Thoracic aorta (tissue), 2 donors: ENCODE measurements around the gene MLLT10. TPM values are rescaled to one million over a fixed set of nuclear protein-coding genes. Genes with fewer than 3 reads are reported as not detected.

Experiments
- ATAC-seq: fragments of 150-250 bp; one replicate; pipeline ENCODE4 v1.8.0; 2017; ENCODE audit warnings: low read depth; ENCODE audit not compliant: insufficient number of reproducible peaks, low FRiP score
- DNase-seq: peaks from one replicate; pipeline ENCODE4 v3.0.0-alpha.2; 2020; ENCODE audit warnings: low spot score
- H3K27ac ChIP-seq, 2 donors: fragments of 200-600 bp; sonication (generic); 1 replicate in 1 of 2; 2 replicates in 1 of 2; pipeline ENCODE4 v1.5.1; 2016; ENCODE audit warnings: mild to moderate bottlenecking in 2 of 2, moderate library complexity in 2 of 2
- H3K27me3 ChIP-seq: fragments of 200-600 bp; sonication (generic); replicated peaks from 2 replicates; pipeline ENCODE4 v1.6.0; 2016; ENCODE audit warnings: mild to moderate bottlenecking; ENCODE audit not compliant: insufficient read depth
- H3K36me3 ChIP-seq: fragments of 200-600 bp; sonication (generic); one replicate; pipeline ENCODE4 v1.5.1; 2016
- H3K4me1 ChIP-seq, 2 donors: fragments of 200-600 bp; sonication (generic); 1 replicate in 1 of 2; 2 replicates in 1 of 2; pipeline versions ENCODE4 v1.5.1 to v1.6.0; 2016; ENCODE audit warnings: low read depth in 2 of 2, mild to moderate bottlenecking in 1 of 2; ENCODE audit not compliant: control insufficient read depth in 1 of 2
- H3K4me3 ChIP-seq: fragments of 200-600 bp; sonication (generic); 2 replicates; pipeline ENCODE4 v1.5.1; 2016; ENCODE audit warnings: mild to moderate bottlenecking
- H3K9me3 ChIP-seq: fragments of 200-600 bp; sonication (generic); 2 replicates; pipeline ENCODE4 v1.5.1; 2016
- total RNA-seq, 2 donors: library from RNA; depleted of rRNA; stranded (reverse); fragments of >200 nt; gene quantifications; one replicate each; pipeline versions ENCODE4 v1.1.0 to v1.2.3, GENCODE V29; 2016
- TF ChIP-seq, protein P1 (sequence below): fragments of 200-600 bp; sonication (generic); IDR thresholded peaks from one replicate; pipeline ENCODE4 v1.5.1; 2019; ENCODE audit warnings: antibody characterized with exemption

MLLT10 gene
- total RNA-seq, 2 donors from 2014 or later, result 35.1 to 54.7 TPM

DNA sequence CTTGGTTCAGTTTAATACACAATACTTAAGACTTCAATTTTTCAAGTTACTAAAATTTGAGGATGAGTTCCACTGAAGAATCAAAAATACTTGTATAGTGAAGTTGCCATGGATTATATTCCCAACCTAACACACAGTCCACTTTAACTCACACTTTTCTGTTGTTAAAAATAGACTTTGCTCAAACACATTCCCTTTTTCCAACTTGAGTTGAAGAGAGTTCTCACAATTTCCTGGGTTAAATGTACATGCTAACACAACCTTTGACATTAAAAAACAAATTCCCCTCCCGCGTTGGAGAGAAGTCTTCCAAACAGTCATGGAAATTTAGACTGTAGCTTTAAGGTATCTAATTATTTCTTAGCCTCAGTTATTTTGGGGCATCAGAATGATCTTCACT is 35.7 kb upstream of the MLLT10 start:
- no peak overlapping the region for H3K4me3 ChIP-seq
- ATAC-seq, result no peak

DNA sequence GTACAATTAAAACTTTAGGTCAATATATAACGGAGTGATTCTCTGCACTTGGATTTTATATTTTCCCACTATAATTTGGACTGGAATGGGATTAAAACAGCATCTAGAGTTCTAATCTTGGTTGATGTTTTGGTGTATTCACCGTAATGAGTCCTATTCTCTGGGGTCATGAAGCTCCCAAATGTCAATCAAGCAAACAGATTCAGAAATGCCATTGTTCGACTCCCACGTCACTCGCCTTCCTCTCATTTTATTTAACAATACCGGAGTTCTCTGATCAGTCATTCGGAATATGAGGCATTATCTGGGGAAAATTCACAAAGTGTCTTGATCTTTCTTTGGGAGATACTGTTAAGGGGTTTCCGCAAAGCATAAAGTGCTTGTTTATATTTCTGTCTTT is 35.0 kb upstream of the MLLT10 start:
- H3K4me3 ChIP-seq, result no peak overlapping the region
- no peaks in the 10 kb centered on the region for H3K9me3 ChIP-seq
- H3K4me1 ChIP-seq, result peaks cover 0 to 11% of the 10 kb centered on the region in 2 donors
- no peak overlapping the region for H3K27ac ChIP-seq
- no peaks in the 10 kb centered on the region for H3K36me3 ChIP-seq
- TF ChIP-seq, protein P1, sequence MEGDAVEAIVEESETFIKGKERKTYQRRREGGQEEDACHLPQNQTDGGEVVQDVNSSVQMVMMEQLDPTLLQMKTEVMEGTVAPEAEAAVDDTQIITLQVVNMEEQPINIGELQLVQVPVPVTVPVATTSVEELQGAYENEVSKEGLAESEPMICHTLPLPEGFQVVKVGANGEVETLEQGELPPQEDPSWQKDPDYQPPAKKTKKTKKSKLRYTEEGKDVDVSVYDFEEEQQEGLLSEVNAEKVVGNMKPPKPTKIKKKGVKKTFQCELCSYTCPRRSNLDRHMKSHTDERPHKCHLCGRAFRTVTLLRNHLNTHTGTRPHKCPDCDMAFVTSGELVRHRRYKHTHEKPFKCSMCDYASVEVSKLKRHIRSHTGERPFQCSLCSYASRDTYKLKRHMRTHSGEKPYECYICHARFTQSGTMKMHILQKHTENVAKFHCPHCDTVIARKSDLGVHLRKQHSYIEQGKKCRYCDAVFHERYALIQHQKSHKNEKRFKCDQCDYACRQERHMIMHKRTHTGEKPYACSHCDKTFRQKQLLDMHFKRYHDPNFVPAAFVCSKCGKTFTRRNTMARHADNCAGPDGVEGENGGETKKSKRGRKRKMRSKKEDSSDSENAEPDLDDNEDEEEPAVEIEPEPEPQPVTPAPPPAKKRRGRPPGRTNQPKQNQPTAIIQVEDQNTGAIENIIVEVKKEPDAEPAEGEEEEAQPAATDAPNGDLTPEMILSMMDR, result no peak
- ATAC-seq (no peak), DNase-seq (no peak)
- no peaks in the 10 kb centered on the region for H3K27me3 ChIP-seq

More for the DNA sequence above, 35.7 kb upstream of the MLLT10 start:
- peaks cover 0 to 11% of the 10 kb centered on the region in 2 donors for H3K4me1 ChIP-seq
- TF ChIP-seq, protein P1, result no peak
- H3K36me3 ChIP-seq, result no peaks in the 10 kb centered on the region
- H3K9me3 ChIP-seq, result no peaks in the 10 kb centered on the region
- no peaks in the 10 kb centered on the region for H3K27me3 ChIP-seq
- no peak overlapping the region for H3K27ac ChIP-seq
- DNase-seq, result no peak

DNA sequence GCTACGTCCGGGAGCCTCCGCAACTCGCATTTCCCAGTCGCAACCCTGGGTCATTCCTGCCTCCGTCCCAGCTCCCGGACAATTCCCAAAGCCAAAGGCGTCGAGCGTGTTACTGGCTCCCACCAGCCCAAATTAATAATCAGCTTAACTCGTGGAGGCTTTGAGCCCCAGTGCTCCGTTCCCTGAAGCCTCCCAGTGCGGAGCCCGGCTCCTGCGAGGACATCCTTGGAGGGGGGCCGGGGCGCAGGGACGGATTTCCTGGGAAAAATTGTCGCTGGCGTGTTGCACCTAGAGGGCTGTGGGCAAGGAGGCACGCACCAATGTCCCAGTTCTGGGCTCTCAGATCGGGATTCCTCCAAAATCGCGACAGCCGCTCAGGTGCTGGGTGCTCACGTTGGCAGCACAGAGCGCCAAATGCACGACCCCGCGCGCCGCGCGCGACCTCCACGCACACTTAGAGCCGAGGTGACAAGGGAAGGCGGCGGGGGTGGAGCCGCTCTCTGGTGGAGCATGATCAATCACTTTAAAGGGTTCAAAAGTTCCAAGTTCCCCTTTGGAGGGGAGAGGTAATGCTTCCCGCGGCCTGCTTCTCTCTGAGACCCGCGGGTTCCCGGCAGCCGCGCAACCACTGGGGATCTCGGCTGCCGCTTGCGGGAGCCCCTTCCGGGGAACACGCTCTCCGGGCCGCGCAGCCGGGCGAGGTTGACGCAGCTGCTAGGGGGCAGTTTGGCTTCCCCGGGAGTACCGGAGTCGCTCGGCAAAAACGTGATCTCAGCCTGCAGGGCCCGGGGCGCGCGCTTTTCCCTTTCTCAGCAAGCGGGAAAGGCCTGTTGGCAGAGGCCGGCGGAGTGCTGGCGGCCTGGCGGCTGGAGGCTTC is 34.1 kb upstream of the MLLT10 start:
- no peak for DNase-seq

DNA sequence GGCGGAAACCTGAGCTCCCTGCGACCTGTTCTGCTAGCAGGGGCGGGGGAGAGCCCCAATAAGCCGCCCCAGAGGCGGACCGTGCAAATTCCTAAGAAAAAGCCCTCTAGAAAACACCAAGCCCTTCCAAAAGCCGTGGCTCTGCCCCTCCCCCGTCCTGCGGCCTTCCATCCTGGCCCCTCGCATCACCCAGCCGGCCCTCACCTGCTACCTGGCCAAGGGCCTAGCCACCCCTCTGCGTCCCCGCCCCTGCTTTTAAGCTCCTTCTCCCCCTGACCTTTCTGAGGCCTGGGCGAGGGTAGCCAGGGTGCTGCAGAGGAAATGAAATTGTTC is 33.5 kb upstream of the MLLT10 start:
- no peaks in the 10 kb centered on the region for H3K9me3 ChIP-seq
- no peaks in the 10 kb centered on the region for H3K27me3 ChIP-seq
- no peaks in the 10 kb centered on the region for H3K36me3 ChIP-seq
- ATAC-seq (no peak), DNase-seq (no peak)
- no peak overlapping the region for H3K27ac ChIP-seq
- peaks cover 0 to 11% of the 10 kb centered on the region in 2 donors for H3K4me1 ChIP-seq
- H3K4me3 ChIP-seq, result peak overlapping the region; percentile 62
- TF ChIP-seq, protein P1, result no peak

More for the DNA sequence above, 34.1 kb upstream of the MLLT10 start:
- no peak for ATAC-seq
- Histone ChIP-seq H3K4me1 (peaks cover 0 to 11% of the 10 kb centered on the region in 2 donors), H3K9me3 (no peaks in the 10 kb centered on the region), H3K36me3 (no peaks in the 10 kb centered on the region), H3K4me3 (peak overlapping the region; percentile 62), H3K27me3 (no peaks in the 10 kb centered on the region), H3K27ac (no peak overlapping the region)
- TF ChIP-seq, protein P1, result no peak

DNA sequence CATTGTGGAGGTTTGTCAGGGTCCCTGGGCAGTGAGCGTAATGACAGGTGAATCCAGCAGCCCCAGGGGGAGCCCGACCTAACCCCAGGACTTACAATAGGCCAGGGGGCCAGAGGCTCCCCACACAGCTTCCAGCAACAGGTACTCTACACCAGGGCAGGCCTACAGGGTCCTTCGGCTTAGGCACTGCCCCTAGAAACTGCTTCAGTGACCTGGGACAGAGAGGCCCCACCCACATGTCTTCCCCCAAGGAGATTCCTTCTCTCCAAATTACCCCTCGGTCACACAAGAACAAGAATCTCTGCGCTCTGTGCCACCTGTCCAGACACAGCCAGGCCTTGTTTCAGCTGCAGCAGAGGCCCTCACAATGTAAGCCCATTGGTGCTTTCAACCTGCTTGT is 32.9 kb upstream of the MLLT10 start:
- no peak overlapping the region for H3K4me3 ChIP-seq
- no peaks in the 10 kb centered on the region for H3K36me3 ChIP-seq
- H3K4me1 ChIP-seq, result peaks cover 0 to 11% of the 10 kb centered on the region in 2 donors
- ATAC-seq (no peak), DNase-seq (no peak)
- no peaks in the 10 kb centered on the region for H3K9me3 ChIP-seq
- TF ChIP-seq, protein P1, result no peak
- H3K27me3 ChIP-seq, result no peaks in the 10 kb centered on the region
- no peak overlapping the region for H3K27ac ChIP-seq
